Choroid plexus epithelial cell (primary cell): Measurements from ENCODE around the gene CYP27A1.

Source experiments
- DNase-seq: peaks from one replicate; pipeline ENCODE4 v3.0.0-alpha.2; 2010; ENCODE audit warnings: low read depth
- H3K4me3 ChIP-seq: 2 replicates; pipeline ENCODE4 v1.5.1; 2011; ENCODE audit warnings: low read depth, mild to moderate bottlenecking, control low read depth, low read length, moderate library complexity
- TF ChIP-seq, protein P1 (sequence below): conservative IDR thresholded peaks from 2 replicates; pipeline ENCODE4 v1.5.1; 2011; ENCODE audit warnings: low read depth, mild to moderate bottlenecking, control low read depth, inconsistent platforms, low read length, moderate library complexity

Gene CYP27A1

GRCh38 chr2:218781691-218782527 lies at the start of gene CYP27A1:
Gene CYP27A1, plus strand, starts transcription at chr2:218782147. Its CDS starts 36 bp downstream, at chr2:218782183.
- DNase-seq, result peak; percentile 31
- TF ChIP-seq, protein P1, sequence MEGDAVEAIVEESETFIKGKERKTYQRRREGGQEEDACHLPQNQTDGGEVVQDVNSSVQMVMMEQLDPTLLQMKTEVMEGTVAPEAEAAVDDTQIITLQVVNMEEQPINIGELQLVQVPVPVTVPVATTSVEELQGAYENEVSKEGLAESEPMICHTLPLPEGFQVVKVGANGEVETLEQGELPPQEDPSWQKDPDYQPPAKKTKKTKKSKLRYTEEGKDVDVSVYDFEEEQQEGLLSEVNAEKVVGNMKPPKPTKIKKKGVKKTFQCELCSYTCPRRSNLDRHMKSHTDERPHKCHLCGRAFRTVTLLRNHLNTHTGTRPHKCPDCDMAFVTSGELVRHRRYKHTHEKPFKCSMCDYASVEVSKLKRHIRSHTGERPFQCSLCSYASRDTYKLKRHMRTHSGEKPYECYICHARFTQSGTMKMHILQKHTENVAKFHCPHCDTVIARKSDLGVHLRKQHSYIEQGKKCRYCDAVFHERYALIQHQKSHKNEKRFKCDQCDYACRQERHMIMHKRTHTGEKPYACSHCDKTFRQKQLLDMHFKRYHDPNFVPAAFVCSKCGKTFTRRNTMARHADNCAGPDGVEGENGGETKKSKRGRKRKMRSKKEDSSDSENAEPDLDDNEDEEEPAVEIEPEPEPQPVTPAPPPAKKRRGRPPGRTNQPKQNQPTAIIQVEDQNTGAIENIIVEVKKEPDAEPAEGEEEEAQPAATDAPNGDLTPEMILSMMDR, result no peak
- H3K4me3 ChIP-seq, result peak within 1 kb of the TSS; percentile 70

DNA sequence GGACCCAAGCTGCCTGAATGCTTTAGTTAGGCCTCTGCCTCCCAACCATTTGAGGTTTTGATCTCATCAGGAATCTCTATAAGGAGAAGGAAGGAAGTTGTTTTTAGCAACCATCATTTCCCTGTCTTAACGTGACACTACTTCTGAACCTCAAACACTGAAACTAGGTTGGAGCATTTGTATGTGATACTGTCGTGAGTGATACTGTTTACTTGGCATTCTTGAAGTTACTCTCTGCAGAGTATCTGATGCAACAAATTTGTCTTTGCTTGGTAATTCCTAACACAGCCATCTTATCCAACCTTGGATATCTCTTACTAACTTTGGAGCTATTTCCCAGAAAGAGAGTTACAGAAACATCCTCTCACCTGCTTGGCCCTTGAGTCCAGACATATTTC lies 49.2 kb upstream of the CYP27A1 start:
- H3K4me3 ChIP-seq, result no peak overlapping the region
- TF ChIP-seq, protein P1, result no peak
- peak; percentile 53 for DNase-seq

DNA sequence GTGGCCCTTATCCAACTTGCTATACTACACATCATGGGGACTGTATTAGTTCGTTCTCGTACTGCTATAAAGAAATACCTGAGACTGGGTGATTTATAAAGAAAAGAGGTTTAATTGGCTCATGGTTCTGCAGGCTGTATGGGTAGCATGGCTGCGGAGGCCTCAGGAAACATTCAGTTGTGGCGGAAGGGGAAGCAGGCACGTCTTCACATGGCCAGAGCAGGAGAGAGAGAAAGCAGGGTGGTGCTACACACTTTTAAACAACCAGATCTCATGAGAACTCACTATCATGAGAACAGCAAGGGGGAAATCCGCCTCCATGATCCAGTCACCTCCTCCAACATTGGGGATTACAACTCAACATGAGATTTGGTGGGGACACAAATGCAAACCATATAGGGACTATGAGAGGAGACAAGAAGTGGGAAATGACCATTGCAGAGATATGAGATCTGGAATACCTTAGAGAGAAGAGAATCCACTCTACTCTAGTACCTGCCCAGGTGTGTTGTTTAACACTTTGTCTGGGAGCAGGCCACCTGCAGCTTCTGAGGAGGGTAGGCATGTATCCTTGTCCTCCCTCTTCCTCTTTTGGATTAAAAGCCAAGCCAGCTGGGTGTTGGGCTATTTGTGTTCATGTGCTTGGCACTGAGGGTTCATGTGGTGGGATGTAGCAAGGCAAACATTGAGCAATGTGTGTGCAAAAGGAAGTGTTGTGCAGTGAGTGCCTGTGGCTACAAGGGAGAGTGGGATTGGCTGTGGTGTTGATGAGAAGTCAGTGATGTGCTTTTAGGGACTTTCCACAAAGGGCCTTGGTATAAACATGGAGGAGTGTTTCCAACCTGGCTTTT lies 48.6 kb upstream of the CYP27A1 start:
- peak; percentile 96 for DNase-seq
- H3K4me3 ChIP-seq, result no peak overlapping the region
- TF ChIP-seq, protein P1, result no peak

- H3K4me3 ChIP-seq, result no peak overlapping the region
Observed at GRCh38 chr2:218734190-218734975, 47.6 kb upstream of the CYP27A1 start.

GRCh38 chr2:218736531-218736930 lies 45.4 kb upstream of the CYP27A1 start:
- TF ChIP-seq, protein P1, result no peak

More at GRCh38 chr2:218734190-218734975, 47.6 kb upstream of the CYP27A1 start:
- TF ChIP-seq, protein P1, result no peak
- no peak for DNase-seq

GRCh38 chr2:218743068-218743467 lies 38.9 kb upstream of the CYP27A1 start:
- H3K4me3 ChIP-seq, result no peak overlapping the region
- TF ChIP-seq, protein P1, result no peak
- peak; percentile 37 for DNase-seq

More at GRCh38 chr2:218736531-218736930, 45.4 kb upstream of the CYP27A1 start:
- H3K4me3 ChIP-seq, result no peak overlapping the region
- DNase-seq, result no peak
